DND-41 (cell line): ENCODE results near the gene TREX2.

Experiments used
- ATAC-seq: fragments of 200-7000 bp; cut with Tn5 transposase; 3 replicates; pipeline ENCODE4 v1.9.1; 2021; ENCODE audit warnings: low read depth; ENCODE audit not compliant: insufficient read depth
- DNase-seq: peaks from one replicate; pipeline ENCODE4 v3.0.0-alpha.2; 2020
- H2AFZ ChIP-seq: 2 replicates; pipeline ENCODE4 v1.6.0; 2012; ENCODE audit warnings: low read depth, low read length
- H3K27ac ChIP-seq: 2 replicates; pipeline ENCODE4 v1.5.1; 2012; ENCODE audit warnings: low read length, inconsistent platforms
- H3K27me3 ChIP-seq: fragments of 200-600 bp; sonication (generic); 2 replicates; pipeline ENCODE4 v1.6.0; 2012; ENCODE audit warnings: low read length, mild to moderate bottlenecking, inconsistent platforms; ENCODE audit not compliant: insufficient read depth, poor library complexity
- H3K36me3 ChIP-seq: 2 replicates; pipeline ENCODE4 v1.5.1; 2012; ENCODE audit warnings: low read length, inconsistent platforms; ENCODE audit not compliant: insufficient read depth
- H3K4me1 ChIP-seq: 2 replicates; pipeline ENCODE4 v1.5.1; 2012; ENCODE audit warnings: mild to moderate bottlenecking, low read length; ENCODE audit not compliant: insufficient read depth
- H3K4me2 ChIP-seq: 2 replicates; pipeline ENCODE4 v1.6.0; 2012; ENCODE audit warnings: mild to moderate bottlenecking, moderate library complexity, low read length, inconsistent platforms; ENCODE audit not compliant: insufficient read depth
- H3K4me3 ChIP-seq, 2 experiments: fragments of 200-600 bp in 1 of 2; shearing (Covaris generic) in 1 of 2; 2 replicates each; pipeline ENCODE4 v1.5.1; 2012 to 2016; ENCODE audit warnings: inconsistent platforms in 2 of 2, low read length in 2 of 2, mild to moderate bottlenecking in 2 of 2, low read depth in 1 of 2, moderate library complexity in 1 of 2
- H3K79me2 ChIP-seq: 2 replicates; pipeline ENCODE4 v1.6.0; 2012; ENCODE audit warnings: low read length, inconsistent platforms; ENCODE audit not compliant: insufficient read depth
- H3K9ac ChIP-seq: 2 replicates; pipeline ENCODE4 v1.6.0; 2012; ENCODE audit warnings: low read depth, mild to moderate bottlenecking, inconsistent platforms, low read length, moderate library complexity
- H3K9me3 ChIP-seq: 2 replicates; pipeline ENCODE4 v1.5.1; 2012; ENCODE audit warnings: low read length, moderate library complexity, mild to moderate bottlenecking, inconsistent platforms; ENCODE audit not compliant: insufficient read depth, severe bottlenecking
- H4K20me1 ChIP-seq: 2 replicates; pipeline ENCODE4 v1.6.0; 2012; ENCODE audit warnings: low read length; ENCODE audit not compliant: insufficient read depth
- CTCF ChIP-seq: IDR thresholded peaks from 2 replicates; pipeline ENCODE4 v1.5.1; 2012; ENCODE audit warnings: borderline replicate concordance, low read length, moderate library complexity, mild to moderate bottlenecking; ENCODE audit not compliant: poor library complexity, severe bottlenecking; ENCODE audit errors: extremely low read depth
- EZH2 ChIP-seq: IDR thresholded peaks from 3 replicates; pipeline ENCODE4 v1.6.1; 2012; ENCODE audit warnings: borderline replicate concordance, low read depth, mild to moderate bottlenecking, moderate library complexity, low read length, inconsistent platforms; ENCODE audit not compliant: severe bottlenecking

TREX2 gene

GRCh38 chrX:153441981-153442380 is 3.9 kb downstream of the TREX2 start:
- TF ChIP-seq EZH2 (no peak), CTCF (no peak)
- no peaks in the 10 kb centered on the region for H4K20me1 ChIP-seq
- H3K9me3 ChIP-seq = no peaks in the 10 kb centered on the region
- no peak overlapping the region for H3K4me2 ChIP-seq
- no peak overlapping the region for H3K4me3 ChIP-seq
- no peak overlapping the region for H3K9ac ChIP-seq
- no peak overlapping the region for H2AFZ ChIP-seq
- H3K79me2 ChIP-seq = no peaks in the 10 kb centered on the region
- DNase-seq (no peak), ATAC-seq (no peak)
- H3K36me3 ChIP-seq = no peaks in the 10 kb centered on the region
- no peaks in the 10 kb centered on the region for H3K27me3 ChIP-seq
- no peaks in the 10 kb centered on the region for H3K4me1 ChIP-seq
- no peak overlapping the region for H3K27ac ChIP-seq

- H3K9ac ChIP-seq = no peak overlapping the region
- H3K27me3 ChIP-seq = no peaks in the 10 kb centered on the region
- TF ChIP-seq EZH2 = no peak
- no peak for TF ChIP-seq CTCF
- H3K27ac ChIP-seq = no peak overlapping the region
- no peak overlapping the region for H3K4me2 ChIP-seq
- no peak overlapping the region for H3K4me3 ChIP-seq
- no peaks in the 10 kb centered on the region for H3K36me3 ChIP-seq
- ATAC-seq = no peak
- H4K20me1 ChIP-seq = no peaks in the 10 kb centered on the region
- H3K79me2 ChIP-seq = no peaks in the 10 kb centered on the region
- no peaks in the 10 kb centered on the region for H3K9me3 ChIP-seq
- DNase-seq = no peak
- no peaks in the 10 kb centered on the region for H3K4me1 ChIP-seq
- no peak overlapping the region for H2AFZ ChIP-seq
Observed at GRCh38 chrX:153441296-153441695, 4.6 kb downstream of the TREX2 start.

- H3K4me3 ChIP-seq = no peak overlapping the region
- no peak overlapping the region for H3K9ac ChIP-seq
- H3K27ac ChIP-seq = no peak overlapping the region
- H3K36me3 ChIP-seq = no peaks in the 10 kb centered on the region
- ATAC-seq (no peak), DNase-seq (no peak)
- no peaks in the 10 kb centered on the region for H3K9me3 ChIP-seq
- TF ChIP-seq EZH2 (no peak), CTCF (no peak)
- H4K20me1 ChIP-seq = no peaks in the 10 kb centered on the region
- no peaks in the 10 kb centered on the region for H3K79me2 ChIP-seq
- no peak overlapping the region for H3K4me2 ChIP-seq
- no peaks in the 10 kb centered on the region for H3K4me1 ChIP-seq
- no peaks in the 10 kb centered on the region for H3K27me3 ChIP-seq
- H2AFZ ChIP-seq = no peak overlapping the region
Observed at GRCh38 chrX:153440556-153441135, 5.2 kb downstream of the TREX2 start.

- H4K20me1 ChIP-seq = no peaks in the 10 kb centered on the region
- ATAC-seq (no peak), DNase-seq (no peak)
- H3K9me3 ChIP-seq = no peaks in the 10 kb centered on the region
- H3K27me3 ChIP-seq = no peaks in the 10 kb centered on the region
- no peaks in the 10 kb centered on the region for H3K36me3 ChIP-seq
- H3K9ac ChIP-seq = no peak overlapping the region
- H3K79me2 ChIP-seq = no peaks in the 10 kb centered on the region
- no peak overlapping the region for H3K4me2 ChIP-seq
- TF ChIP-seq EZH2 = no peak
- TF ChIP-seq CTCF = no peak
- H3K27ac ChIP-seq = no peak overlapping the region
- H3K4me3 ChIP-seq = no peak overlapping the region
- no peak overlapping the region for H2AFZ ChIP-seq
- H3K4me1 ChIP-seq = no peaks in the 10 kb centered on the region
Observed at GRCh38 chrX:153439977-153440376, 5.9 kb downstream of the TREX2 start.
